NCI-H748 treated with DMSO at 0.1 percent for 48 hours (cell line): ENCODE measurements around the gene TRIM77.
"Not testable (repeated sequence)": the region's sequence is repeated elsewhere in the genome, so short reads cannot be mapped to it uniquely, and the experiment has no call there.

Experiments
- DNase-seq: peaks from one replicate; lab custom pipeline; 2025; lab: John Stamatoyannopoulos, UW

The TRIM77 gene

GRCh38 chr11:89709999-89710398, at the start of gene TRIM77:
Gene TRIM77 (plus strand): TSS chr11:89710299. CDS start chr11:89710299, 0 bp downstream.
- not testable (repeated sequence) for DNase-seq

- DNase-seq: no peak
These were observed 43.1 kb upstream of the TRIM77 start for GRCh38 chr11:89667001-89667400.

- DNase-seq: not testable (repeated sequence)
These were observed 41.9 kb upstream of the TRIM77 start for GRCh38 chr11:89668158-89668557.

GRCh38 chr11:89669586-89669985, 40.5 kb upstream of the TRIM77 start:
- not testable (repeated sequence) for DNase-seq

GRCh38 chr11:89669993-89670669, 40.0 kb upstream of the TRIM77 start:
- DNase-seq: not testable (repeated sequence)

- DNase-seq: not testable (repeated sequence)
These were observed 37.6 kb upstream of the TRIM77 start for GRCh38 chr11:89672547-89672946.

GRCh38 chr11:89673380-89673779, 36.7 kb upstream of the TRIM77 start:
- not testable (repeated sequence) for DNase-seq

GRCh38 chr11:89675383-89675782, 34.7 kb upstream of the TRIM77 start:
- DNase-seq: not testable (repeated sequence)

GRCh38 chr11:89675948-89676347, 34.2 kb upstream of the TRIM77 start:
- DNase-seq: not testable (repeated sequence)

GRCh38 chr11:89707080-89707479, 3.0 kb upstream of the TRIM77 start:
- not testable (repeated sequence) for DNase-seq

- DNase-seq: not testable (repeated sequence)
These were observed 14.9 kb downstream of the TRIM77 start for GRCh38 chr11:89724866-89725498.

GRCh38 chr11:89730215-89730614, 20.1 kb downstream of the TRIM77 start:
- DNase-seq: not testable (repeated sequence)

GRCh38 chr11:89736566-89736965, 26.5 kb downstream of the TRIM77 start:
- no peak for DNase-seq

GRCh38 chr11:89737116-89737515, 27.0 kb downstream of the TRIM77 start:
- DNase-seq: no peak

GRCh38 chr11:89741406-89741805, 31.3 kb downstream of the TRIM77 start:
- not testable (repeated sequence) for DNase-seq

- not testable (repeated sequence) for DNase-seq
These were observed 34.1 kb downstream of the TRIM77 start for GRCh38 chr11:89744158-89744557.

- not testable (repeated sequence) for DNase-seq
These were observed 40.7 kb downstream of the TRIM77 start for GRCh38 chr11:89750822-89751221.
